ENCODE measurements around the gene KLHL5.

Gene KLHL5

DNA sequence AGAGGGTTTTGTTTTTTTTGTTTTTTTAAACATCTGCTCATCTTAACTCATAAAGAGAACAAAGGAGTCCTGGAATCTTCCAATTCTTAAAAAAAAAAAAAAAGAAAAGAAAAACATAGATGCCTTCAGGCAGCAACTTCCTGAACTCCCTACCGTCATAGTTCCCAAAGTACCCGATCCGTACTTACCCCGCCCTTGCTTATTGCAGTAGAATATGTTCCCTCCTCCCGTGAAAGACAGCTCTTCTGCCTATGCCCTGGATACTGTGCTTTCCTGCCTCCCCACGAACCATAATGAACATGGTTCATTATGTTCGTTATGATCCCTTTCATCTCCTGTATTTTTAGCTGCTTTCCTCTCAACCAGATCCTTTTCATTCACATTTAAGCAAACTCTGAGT, 40.3 kb downstream of the KLHL5 start:
- no peaks in the 10 kb centered on the region for H3K79me2 ChIP-seq (ENCODE audit: insufficient read depth, low read length)
- no peaks in the 10 kb centered on the region for H3K4me1 ChIP-seq (ENCODE audit: insufficient read depth, low read length)
- no peaks in the 10 kb centered on the region for H3K27me3 ChIP-seq (ENCODE audit: insufficient read depth, low read length, poor library complexity)
- DNase-seq: no peak
- H3K9me3 ChIP-seq (ENCODE audit: insufficient read depth, low read length, severe bottlenecking): no peaks in the 10 kb centered on the region
- H3K27ac ChIP-seq (ENCODE audit: low read length): no peak overlapping the region
- H3K4me3 ChIP-seq (ENCODE audit: low read depth in 1 of 2, low read length in 2 of 2): no peak overlapping the region
- TF ChIP-seq, protein P1, sequence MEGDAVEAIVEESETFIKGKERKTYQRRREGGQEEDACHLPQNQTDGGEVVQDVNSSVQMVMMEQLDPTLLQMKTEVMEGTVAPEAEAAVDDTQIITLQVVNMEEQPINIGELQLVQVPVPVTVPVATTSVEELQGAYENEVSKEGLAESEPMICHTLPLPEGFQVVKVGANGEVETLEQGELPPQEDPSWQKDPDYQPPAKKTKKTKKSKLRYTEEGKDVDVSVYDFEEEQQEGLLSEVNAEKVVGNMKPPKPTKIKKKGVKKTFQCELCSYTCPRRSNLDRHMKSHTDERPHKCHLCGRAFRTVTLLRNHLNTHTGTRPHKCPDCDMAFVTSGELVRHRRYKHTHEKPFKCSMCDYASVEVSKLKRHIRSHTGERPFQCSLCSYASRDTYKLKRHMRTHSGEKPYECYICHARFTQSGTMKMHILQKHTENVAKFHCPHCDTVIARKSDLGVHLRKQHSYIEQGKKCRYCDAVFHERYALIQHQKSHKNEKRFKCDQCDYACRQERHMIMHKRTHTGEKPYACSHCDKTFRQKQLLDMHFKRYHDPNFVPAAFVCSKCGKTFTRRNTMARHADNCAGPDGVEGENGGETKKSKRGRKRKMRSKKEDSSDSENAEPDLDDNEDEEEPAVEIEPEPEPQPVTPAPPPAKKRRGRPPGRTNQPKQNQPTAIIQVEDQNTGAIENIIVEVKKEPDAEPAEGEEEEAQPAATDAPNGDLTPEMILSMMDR (IDR thresholded peaks at IDR 0.05; ENCODE audit: borderline replicate concordance, extremely low read depth, low read length, poor library complexity, severe bottlenecking): no peak
- no peak for TF ChIP-seq EZH2 (IDR thresholded peaks at IDR 0.05; ENCODE audit: borderline replicate concordance, low read depth, low read length, severe bottlenecking)
- no peak overlapping the region for H2AFZ ChIP-seq (ENCODE audit: low read depth, low read length)
- H3K36me3 ChIP-seq (ENCODE audit: insufficient read depth, low read length): peaks cover 26% of the 10 kb centered on the region
- no peak overlapping the region for H3K4me2 ChIP-seq (ENCODE audit: insufficient read depth, low read length)
- no peak for ATAC-seq (ENCODE audit: insufficient read depth, low read depth)
- no peaks in the 10 kb centered on the region for H4K20me1 ChIP-seq (ENCODE audit: insufficient read depth, low read length)
- H3K9ac ChIP-seq (ENCODE audit: low read depth, low read length): no peak overlapping the region

GRCh38 chr4:39103291-39103690, 41.3 kb downstream of the KLHL5 start:
- ATAC-seq (ENCODE audit: insufficient read depth, low read depth) (no peak), DNase-seq (no peak)
- no peak overlapping the region for H3K4me2 ChIP-seq (ENCODE audit: insufficient read depth, low read length)
- H3K9ac ChIP-seq (ENCODE audit: low read depth, low read length): no peak overlapping the region
- H2AFZ ChIP-seq (ENCODE audit: low read depth, low read length): no peak overlapping the region
- no peaks in the 10 kb centered on the region for H4K20me1 ChIP-seq (ENCODE audit: insufficient read depth, low read length)
- no peaks in the 10 kb centered on the region for H3K4me1 ChIP-seq (ENCODE audit: insufficient read depth, low read length)
- no peaks in the 10 kb centered on the region for H3K9me3 ChIP-seq (ENCODE audit: insufficient read depth, low read length, severe bottlenecking)
- no peaks in the 10 kb centered on the region for H3K27me3 ChIP-seq (ENCODE audit: insufficient read depth, low read length, poor library complexity)
- H3K36me3 ChIP-seq (ENCODE audit: insufficient read depth, low read length): peaks cover 24% of the 10 kb centered on the region
- TF ChIP-seq EZH2 (IDR thresholded peaks at IDR 0.05; ENCODE audit: borderline replicate concordance, low read depth, low read length, severe bottlenecking): no peak
- TF ChIP-seq, protein P1 (IDR thresholded peaks at IDR 0.05; ENCODE audit: borderline replicate concordance, extremely low read depth, low read length, poor library complexity, severe bottlenecking): no peak
- no peak overlapping the region for H3K4me3 ChIP-seq (ENCODE audit: low read depth in 1 of 2, low read length in 2 of 2)
- H3K27ac ChIP-seq (ENCODE audit: low read length): no peak overlapping the region
- no peaks in the 10 kb centered on the region for H3K79me2 ChIP-seq (ENCODE audit: insufficient read depth, low read length)

GRCh38 chr4:39104255-39104654, 42.2 kb downstream of the KLHL5 start:
- Histone ChIP-seq H3K4me2 (ENCODE audit: insufficient read depth, low read length) (no peak overlapping the region), H4K20me1 (ENCODE audit: insufficient read depth, low read length) (no peaks in the 10 kb centered on the region), H2AFZ (ENCODE audit: low read depth, low read length) (no peak overlapping the region), H3K27me3 (ENCODE audit: insufficient read depth, low read length, poor library complexity) (no peaks in the 10 kb centered on the region), H3K4me3 (ENCODE audit: low read depth in 1 of 2, low read length in 2 of 2) (no peak overlapping the region), H3K36me3 (ENCODE audit: insufficient read depth, low read length) (peaks cover 24% of the 10 kb centered on the region), H3K9ac (ENCODE audit: low read depth, low read length) (no peak overlapping the region), H3K4me1 (ENCODE audit: insufficient read depth, low read length) (no peaks in the 10 kb centered on the region), H3K9me3 (ENCODE audit: insufficient read depth, low read length, severe bottlenecking) (no peaks in the 10 kb centered on the region), H3K79me2 (ENCODE audit: insufficient read depth, low read length) (no peaks in the 10 kb centered on the region), H3K27ac (ENCODE audit: low read length) (no peak overlapping the region)
- TF ChIP-seq, protein P1 (IDR thresholded peaks at IDR 0.05; ENCODE audit: borderline replicate concordance, extremely low read depth, low read length, poor library complexity, severe bottlenecking): no peak
- no peak for TF ChIP-seq EZH2 (IDR thresholded peaks at IDR 0.05; ENCODE audit: borderline replicate concordance, low read depth, low read length, severe bottlenecking)
- DNase-seq (no peak), ATAC-seq (ENCODE audit: insufficient read depth, low read depth) (no peak)

- no peak overlapping the region for H2AFZ ChIP-seq (ENCODE audit: low read depth, low read length)
- no peak overlapping the region for H3K9ac ChIP-seq (ENCODE audit: low read depth, low read length)
- no peak overlapping the region for H3K27ac ChIP-seq (ENCODE audit: low read length)
- ATAC-seq (ENCODE audit: insufficient read depth, low read depth) (no peak), DNase-seq (no peak)
- H3K4me2 ChIP-seq (ENCODE audit: insufficient read depth, low read length): no peak overlapping the region
- H3K27me3 ChIP-seq (ENCODE audit: insufficient read depth, low read length, poor library complexity): no peaks in the 10 kb centered on the region
- no peaks in the 10 kb centered on the region for H3K79me2 ChIP-seq (ENCODE audit: insufficient read depth, low read length)
- no peaks in the 10 kb centered on the region for H3K4me1 ChIP-seq (ENCODE audit: insufficient read depth, low read length)
- H3K36me3 ChIP-seq (ENCODE audit: insufficient read depth, low read length): peaks cover 24% of the 10 kb centered on the region
- no peak overlapping the region for H3K4me3 ChIP-seq (ENCODE audit: low read depth in 1 of 2, low read length in 2 of 2)
- H4K20me1 ChIP-seq (ENCODE audit: insufficient read depth, low read length): no peaks in the 10 kb centered on the region
- H3K9me3 ChIP-seq (ENCODE audit: insufficient read depth, low read length, severe bottlenecking): no peaks in the 10 kb centered on the region
- TF ChIP-seq, protein P1 (IDR thresholded peaks at IDR 0.05; ENCODE audit: borderline replicate concordance, extremely low read depth, low read length, poor library complexity, severe bottlenecking): no peak
- TF ChIP-seq EZH2 (IDR thresholded peaks at IDR 0.05; ENCODE audit: borderline replicate concordance, low read depth, low read length, severe bottlenecking): no peak
Observed at GRCh38 chr4:39106011-39106410, 44.0 kb downstream of the KLHL5 start.

Measured in DND-41 (cell line).